Fibroblast of skin of abdomen (primary cell): ENCODE results near the gene STOX2.
"Not testable (repeated sequence)": the region's sequence is repeated elsewhere in the genome, so short reads cannot be mapped to it uniquely, and the experiment has no call there.

ENCODE experiments used
- DNase-seq: peaks from one replicate; pipeline ENCODE4 v3.0.0-alpha.2; 2013

Gene STOX2

DNA sequence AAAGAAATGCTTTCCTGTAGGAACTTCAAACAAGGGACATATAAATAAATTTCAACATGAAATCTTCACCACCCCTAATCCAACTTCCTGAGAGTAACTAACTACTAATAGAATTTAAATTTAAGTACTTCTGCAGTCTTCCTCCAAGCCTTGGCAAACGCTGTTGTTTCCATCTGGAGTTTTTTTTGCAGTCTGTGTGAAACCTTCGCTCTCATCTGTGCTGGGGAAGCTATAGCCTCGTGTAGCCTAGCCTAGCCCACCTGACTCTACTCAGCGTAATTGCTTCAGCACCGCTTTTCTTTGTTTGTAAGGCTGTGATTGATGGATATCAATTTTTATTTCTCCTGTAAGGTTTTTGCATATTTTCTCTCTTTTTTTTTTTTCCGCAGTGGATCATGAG, 30.9 kb downstream of the STOX2 start:
- DNase-seq: no peak

DNA sequence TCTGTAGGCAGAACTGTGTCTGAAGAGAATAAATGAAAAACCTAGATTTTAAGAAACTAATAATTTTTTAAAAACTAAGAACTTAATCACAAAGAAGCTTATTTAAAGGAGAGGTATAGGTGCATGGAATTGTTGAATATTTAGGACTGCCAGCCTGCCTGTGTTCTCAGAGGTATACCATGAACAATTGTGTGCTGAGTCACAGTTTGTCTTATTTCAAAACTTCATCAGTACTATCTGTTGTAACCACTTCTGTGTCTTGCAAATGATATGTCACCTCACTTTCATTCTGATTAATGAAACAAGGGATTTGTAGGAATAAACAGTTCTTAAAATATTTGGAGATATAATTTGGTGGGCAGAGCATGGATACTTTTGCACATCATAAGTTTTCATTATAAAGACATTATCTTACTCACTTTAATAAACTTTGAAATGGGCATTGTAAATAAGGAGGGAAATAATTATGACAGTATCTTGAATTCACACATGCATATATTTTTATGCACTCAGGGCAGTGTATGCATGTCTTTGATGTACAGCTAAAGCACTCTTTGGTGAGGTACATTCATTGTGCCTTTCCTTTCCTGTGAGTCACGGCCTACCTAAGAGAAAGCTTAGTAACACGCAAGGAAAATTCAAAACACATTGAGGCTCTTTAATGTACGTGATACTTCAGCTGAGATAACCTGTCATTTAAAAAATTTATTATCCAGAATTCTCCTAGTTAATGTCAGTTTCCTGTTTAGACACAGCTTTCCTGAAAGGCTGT, 31.7 kb downstream of the STOX2 start:
- no peak for DNase-seq

GRCh38 chr4:183940864-183941263, 35.8 kb downstream of the STOX2 start:
- DNase-seq: no peak

DNA sequence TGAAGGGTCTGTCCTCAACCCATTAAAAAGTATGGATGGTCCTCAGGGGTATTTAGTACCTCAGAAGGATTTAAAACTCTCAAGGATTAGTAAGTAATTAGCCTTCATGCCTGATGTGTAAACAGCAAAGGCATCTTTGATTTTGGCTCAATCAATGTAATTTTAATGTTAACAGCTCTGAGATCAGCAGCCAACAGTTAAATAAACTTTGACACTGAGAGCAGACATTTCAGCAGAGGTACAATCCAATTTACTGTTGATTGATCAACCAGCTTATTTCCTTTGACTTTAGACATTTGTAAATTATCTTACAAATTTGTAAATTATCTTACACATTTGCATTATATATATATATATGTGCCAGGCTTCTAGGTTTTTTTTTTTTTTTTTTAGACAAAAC, 36.9 kb downstream of the STOX2 start:
- no peak for DNase-seq

DNA sequence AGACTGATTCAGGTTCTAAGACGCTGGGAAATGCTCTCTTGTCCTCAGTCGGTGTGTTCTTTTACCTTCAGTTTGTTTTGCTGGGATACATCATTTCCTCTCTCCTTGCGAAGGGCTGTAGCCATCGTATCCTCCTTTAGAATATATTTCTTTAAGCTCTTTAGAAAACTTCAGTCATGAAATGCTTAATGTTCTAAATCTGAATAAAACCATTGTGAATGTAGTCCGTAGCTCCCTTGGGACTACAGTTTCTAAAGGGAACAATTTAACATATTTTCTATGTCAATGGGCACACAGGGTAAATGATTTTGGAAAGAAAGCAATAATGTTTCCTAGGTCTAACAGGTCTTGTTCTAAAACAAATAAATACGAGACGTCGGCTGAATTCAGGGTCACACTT, 40.6 kb downstream of the STOX2 start:
- DNase-seq: no peak

DNA sequence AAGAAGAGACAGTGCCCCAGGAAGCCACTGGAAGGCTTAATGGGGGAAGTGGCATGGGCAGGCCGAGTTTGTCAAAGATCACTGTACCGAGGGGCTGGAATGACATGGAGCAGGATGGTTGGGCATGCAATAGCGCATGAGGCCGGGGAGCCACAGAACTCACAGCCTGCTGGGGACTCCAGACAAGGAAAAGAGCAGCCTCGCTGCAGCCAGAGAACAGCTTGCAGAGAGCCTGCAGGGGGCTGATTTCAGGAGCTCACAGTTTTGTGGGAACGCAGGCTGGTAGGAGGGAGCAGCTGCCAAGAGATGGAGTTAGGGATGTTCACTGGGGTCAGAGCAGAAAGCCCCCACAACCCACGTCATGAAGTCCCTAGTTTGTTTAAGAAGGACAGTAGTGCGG, 45.4 kb downstream of the STOX2 start:
- DNase-seq: no peak

DNA sequence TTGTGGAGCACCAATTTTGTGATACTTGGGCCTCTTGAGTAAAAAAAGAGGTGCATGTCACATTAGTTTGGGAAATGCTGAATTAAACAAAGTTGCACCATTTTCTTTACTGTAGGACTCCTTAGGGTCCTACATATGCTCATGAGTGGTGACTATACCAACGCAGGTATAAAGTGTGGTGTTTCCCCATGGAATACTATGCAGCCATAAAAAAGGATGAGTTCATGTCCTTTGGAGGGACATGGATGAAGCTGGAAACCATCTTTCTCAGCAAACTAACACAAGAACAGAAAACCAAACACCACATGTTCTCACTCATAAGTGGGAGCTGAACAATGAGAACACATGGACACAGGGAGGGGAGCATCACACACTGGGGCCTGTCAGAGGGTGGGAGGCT, 47.5 kb downstream of the STOX2 start:
- DNase-seq: not testable (repeated sequence)

- DNase-seq: no peak
These were observed 54.4 kb downstream of the STOX2 start for GRCh38 chr4:183959319-183960045.

- peak; percentile 84 for DNase-seq
These were observed 54.9 kb downstream of the STOX2 start for GRCh38 chr4:183960046-183960420.

DNA sequence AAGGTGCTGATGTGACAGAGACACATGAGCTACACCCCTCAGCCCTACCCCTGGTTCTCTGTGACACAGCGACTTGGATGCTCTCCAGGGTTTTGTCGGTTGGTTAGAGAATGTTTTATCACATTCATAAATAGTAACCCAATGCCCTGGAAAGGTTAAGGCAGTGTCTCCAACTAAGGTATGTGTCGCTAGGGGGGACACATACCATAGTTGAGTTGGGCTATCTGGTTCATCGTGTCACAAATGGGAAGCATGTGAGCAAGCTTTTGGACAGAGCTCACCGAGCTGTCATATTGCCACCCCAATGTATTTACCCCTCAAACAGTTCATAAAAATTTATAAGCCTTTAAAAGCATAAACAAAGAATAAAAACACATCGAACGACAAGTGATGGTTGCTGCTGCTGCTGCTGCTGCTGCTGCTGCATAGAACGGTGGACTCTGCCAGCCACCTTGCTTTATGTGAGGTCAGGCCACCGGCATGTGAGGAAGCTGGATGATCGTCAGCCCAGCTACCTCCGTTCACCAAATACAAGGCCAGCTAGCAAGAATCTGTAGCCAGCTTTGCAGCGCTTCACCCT, 55.9 kb downstream of the STOX2 start:
- no peak for DNase-seq

GRCh38 chr4:183961795-183962194, 56.7 kb downstream of the STOX2 start:
- DNase-seq: no peak

DNA sequence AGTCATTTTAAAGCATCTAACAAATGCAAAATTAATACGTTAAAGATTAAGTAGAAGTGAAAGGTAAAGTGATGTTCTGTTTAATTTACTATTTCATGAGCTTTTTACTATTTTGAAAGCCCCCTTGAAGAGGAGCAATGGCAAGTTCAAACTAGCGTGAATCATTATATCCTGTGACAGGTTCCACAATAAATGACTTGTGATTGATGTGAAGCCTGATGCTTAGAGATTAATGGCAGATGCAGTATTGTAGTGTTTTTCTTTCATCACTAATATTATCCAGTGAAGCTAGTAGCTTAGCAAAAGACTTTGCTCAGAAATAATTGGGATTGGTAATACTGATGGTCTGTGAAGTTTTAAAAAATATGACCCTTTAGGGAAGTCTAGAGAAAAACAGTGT, 57.3 kb downstream of the STOX2 start:
- no peak for DNase-seq

- DNase-seq: no peak
These were observed 61.3 kb downstream of the STOX2 start for GRCh38 chr4:183966371-183966770.

GRCh38 chr4:183967266-183967665, 62.2 kb downstream of the STOX2 start:
- no peak for DNase-seq

- DNase-seq: no peak
These were observed 63.4 kb downstream of the STOX2 start for GRCh38 chr4:183968502-183968901.

DNA sequence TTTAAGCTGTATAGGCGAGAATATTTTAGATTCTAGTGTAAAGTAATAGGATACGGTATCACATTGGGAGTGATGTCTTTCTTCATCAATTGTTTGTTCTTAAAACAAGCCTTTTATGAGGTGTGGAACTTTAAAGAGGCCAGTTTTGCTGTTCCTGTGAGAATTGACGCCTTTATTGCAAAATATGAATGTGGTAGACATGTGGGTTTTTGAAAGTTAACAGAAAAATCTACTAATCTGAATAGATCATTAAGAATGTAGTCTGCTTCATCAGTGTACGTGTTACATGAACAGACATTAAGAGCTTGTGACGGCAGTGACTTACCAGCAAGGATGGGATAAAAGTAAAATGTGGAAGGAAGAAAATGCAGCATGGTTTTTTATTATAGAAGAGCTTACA, 63.8 kb downstream of the STOX2 start:
- no peak for DNase-seq

- no peak for DNase-seq
These were observed 64.5 kb downstream of the STOX2 start for GRCh38 chr4:183969596-183969995.

GRCh38 chr4:183971929-183972490, 66.9 kb downstream of the STOX2 start:
- DNase-seq: no peak

DNA sequence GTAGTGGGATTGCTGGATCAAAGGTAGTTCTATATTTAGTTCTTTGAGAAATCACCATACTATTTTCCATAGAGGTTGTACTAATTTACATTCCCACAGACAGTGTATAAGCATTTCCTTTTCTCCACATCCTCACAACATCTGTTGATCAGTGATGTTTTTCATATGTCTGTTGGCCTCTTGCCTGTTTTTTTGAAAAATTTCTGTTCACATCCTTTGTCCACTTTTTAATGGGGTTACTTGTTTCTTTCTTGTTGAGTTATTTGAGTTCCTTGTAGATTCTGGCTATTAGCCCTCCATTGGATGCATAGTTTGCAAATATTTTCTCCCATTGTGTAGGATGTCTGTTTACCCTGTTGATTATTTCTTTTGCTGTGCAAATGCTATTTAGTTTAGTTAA, 72.6 kb downstream of the STOX2 start:
- DNase-seq: no peak

DNA sequence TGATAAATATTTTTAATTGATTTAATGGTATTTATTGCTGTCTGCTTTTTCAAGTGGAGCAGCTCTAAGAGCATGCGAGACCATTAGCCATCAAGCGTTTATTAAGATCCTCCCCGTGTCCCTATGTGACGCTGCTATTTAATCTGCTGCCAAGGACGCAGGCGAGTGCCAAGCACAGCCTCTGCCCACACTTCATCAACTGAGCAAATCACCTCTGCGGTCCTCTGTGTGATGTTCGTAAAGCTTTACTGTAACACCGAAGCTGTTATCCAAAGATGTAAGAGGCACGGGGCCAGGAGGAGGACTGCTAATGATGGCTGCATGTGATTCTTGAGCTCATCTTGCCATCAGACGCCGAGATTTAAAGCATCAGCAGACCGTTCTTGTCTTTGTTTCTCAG, 79.5 kb downstream of the STOX2 start:
- DNase-seq: no peak

- DNase-seq: no peak
These were observed 80.7 kb downstream of the STOX2 start for GRCh38 chr4:183985786-183986185.

- no peak for DNase-seq
These were observed 81.3 kb downstream of the STOX2 start for GRCh38 chr4:183986291-183986970.
